Activated naive CD8-positive, alpha-beta T cell treated with anti-CD3 and anti-CD28 coated beads, Interleukin-2, amount 50 U/mL, for 24 hours (primary cell): ENCODE results near the gene COA5.

Source experiments
- ATAC-seq: fragments of 150-1000 bp; cut with Tn5 transposase; one replicate; pipeline ENCODE4 v1.10.0; 2021
- DNase-seq: peaks from one replicate; pipeline ENCODE4 v3.0.0; 2021
- H3K27ac Mint-ChIP-seq: one replicate; pipeline ENCODE4 v1.8.0; 2021; ENCODE audit warnings: mild to moderate bottlenecking, mixed read lengths
- H3K27me3 Mint-ChIP-seq: one replicate; pipeline ENCODE4 v1.8.0; 2021; ENCODE audit warnings: mixed read lengths
- H3K36me3 Mint-ChIP-seq: one replicate; pipeline ENCODE4 v1.8.0; 2021; ENCODE audit warnings: low read depth, mixed read lengths
- H3K4me1 Mint-ChIP-seq: one replicate; pipeline ENCODE4 v1.8.0; 2021; ENCODE audit warnings: mixed read lengths
- H3K4me3 Mint-ChIP-seq: one replicate; pipeline ENCODE4 v1.8.0; 2021; ENCODE audit warnings: mild to moderate bottlenecking, moderate library complexity, mixed read lengths
- H3K9me3 Mint-ChIP-seq: one replicate; pipeline ENCODE4 v1.8.0; 2021; ENCODE audit warnings: mixed read lengths

Gene COA5, protein sequence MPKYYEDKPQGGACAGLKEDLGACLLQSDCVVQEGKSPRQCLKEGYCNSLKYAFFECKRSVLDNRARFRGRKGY

GRCh38 chr2:98608116-98608961, at the start of gene COA5, which contains the start of gene UNC50:
Gene COA5 (minus strand): TSS chr2:98608512. CDS start chr2:98608405, 107 bp downstream.
Gene UNC50 (plus strand): TSS chr2:98608589. CDS start chr2:98609760, 1,171 bp downstream.
- ATAC-seq, result peak; percentile 90
- Mint-ChIP-seq H3K4me1 (peaks cover 66% of the 10 kb centered on the region), H3K36me3 (peaks cover 28% of the 10 kb centered on the region), H3K4me3 (peak within 1 kb of the TSS; percentile 96), H3K27ac (peak within 1 kb of the TSS; percentile 90), H3K27me3 (no peaks in the 10 kb centered on the region), H3K9me3 (no peaks in the 10 kb centered on the region)
- peak; percentile 96 for DNase-seq

DNA sequence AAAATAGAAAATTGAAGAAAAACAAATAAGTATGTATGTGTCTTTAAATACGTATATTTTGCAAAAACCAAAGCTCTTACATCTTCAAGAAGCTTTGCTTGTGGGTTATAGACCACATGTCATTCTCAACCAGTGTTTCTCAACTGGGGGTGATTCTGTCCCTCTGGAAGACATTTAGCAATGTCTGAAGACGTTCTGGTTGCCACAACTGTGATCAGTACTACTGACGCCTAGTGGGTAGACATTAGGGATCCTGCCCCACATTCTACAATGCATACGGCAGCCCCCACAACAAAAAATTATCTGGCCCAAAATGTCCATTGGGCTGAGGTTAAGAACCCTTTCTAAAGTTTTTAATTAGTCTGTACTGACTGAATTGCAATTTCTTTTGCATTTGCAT, 48.5 kb upstream of the COA5 start:
- ATAC-seq (peak; percentile 66), DNase-seq (peak; percentile 25)
- H3K27me3 Mint-ChIP-seq, result no peaks in the 10 kb centered on the region
- H3K9me3 Mint-ChIP-seq, result peaks cover 9% of the 10 kb centered on the region
- H3K27ac Mint-ChIP-seq, result peak overlapping the region; percentile 83
- peaks cover 86% of the 10 kb centered on the region for H3K4me1 Mint-ChIP-seq
- peak overlapping the region; percentile 67 for H3K4me3 Mint-ChIP-seq
- peaks cover 22% of the 10 kb centered on the region for H3K36me3 Mint-ChIP-seq

DNA sequence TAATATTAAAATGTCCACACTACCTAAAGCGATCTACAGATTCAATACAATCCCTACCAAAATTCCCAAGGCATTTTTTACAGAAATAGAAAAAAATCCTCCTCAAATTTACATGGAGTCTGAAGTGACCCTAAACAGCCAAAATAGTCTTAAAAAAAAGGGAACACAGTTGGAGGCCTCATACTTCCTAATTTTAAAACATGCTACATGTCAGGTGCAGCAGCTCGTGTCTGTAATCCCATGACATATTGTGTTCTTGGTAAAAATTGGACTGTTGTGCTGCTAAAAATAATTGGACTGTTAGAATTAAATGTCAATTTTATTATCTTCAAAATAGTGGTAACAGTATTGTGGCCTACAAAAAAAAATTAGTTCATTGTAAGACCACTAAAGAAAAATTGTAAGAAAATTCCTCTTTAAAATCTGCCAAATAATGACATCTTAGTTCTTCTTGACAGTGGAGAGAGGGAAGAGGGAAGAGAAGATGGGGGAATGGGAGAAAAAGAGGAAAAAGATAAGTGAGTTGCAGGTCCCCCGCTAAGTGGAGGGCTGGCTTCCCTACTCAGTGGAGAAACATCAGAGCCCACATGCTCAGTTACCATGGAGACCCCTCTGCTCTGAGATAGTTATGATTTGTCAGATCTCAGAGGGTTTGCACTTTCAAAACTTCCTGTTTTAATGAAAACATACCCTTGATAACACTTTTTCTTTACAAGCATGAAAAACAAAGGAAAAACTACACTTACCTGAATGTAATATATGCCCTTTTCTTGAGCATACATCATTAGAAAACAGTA, 46.6 kb upstream of the COA5 start:
- Mint-ChIP-seq H3K9me3 (peaks cover 2% of the 10 kb centered on the region), H3K27ac (peak overlapping the region; percentile 85), H3K4me3 (peak overlapping the region; percentile 53), H3K4me1 (peaks cover 86% of the 10 kb centered on the region), H3K27me3 (no peaks in the 10 kb centered on the region), H3K36me3 (peaks cover 18% of the 10 kb centered on the region)
- DNase-seq, result peak; percentile 38
- ATAC-seq, result peak; percentile 77

DNA sequence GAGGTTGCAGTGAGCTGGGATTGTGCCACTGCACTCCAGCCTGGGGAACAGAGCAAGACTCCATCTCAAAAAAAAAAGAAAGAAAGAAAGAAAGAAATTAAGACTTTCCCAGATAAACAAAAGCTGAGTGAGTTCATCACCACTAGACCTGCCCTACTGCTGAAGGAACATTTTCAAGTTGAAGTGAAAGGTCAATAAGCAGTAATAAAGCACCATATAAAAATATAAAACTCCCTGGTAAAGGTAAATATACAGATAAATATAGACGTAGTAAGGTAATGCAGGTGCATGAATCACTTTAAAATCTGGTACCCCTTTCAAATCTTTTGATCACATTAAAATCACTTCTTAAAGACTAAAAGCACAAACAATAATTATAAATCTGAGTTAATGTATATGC, 42.7 kb upstream of the COA5 start:
- no peak for DNase-seq
- H3K27ac Mint-ChIP-seq, result peak overlapping the region; percentile 85
- ATAC-seq, result no peak
- H3K4me1 Mint-ChIP-seq, result peaks cover 78% of the 10 kb centered on the region
- H3K36me3 Mint-ChIP-seq, result peaks cover 25% of the 10 kb centered on the region
- H3K9me3 Mint-ChIP-seq, result no peaks in the 10 kb centered on the region
- H3K4me3 Mint-ChIP-seq, result peak overlapping the region; percentile 56
- no peaks in the 10 kb centered on the region for H3K27me3 Mint-ChIP-seq

DNA sequence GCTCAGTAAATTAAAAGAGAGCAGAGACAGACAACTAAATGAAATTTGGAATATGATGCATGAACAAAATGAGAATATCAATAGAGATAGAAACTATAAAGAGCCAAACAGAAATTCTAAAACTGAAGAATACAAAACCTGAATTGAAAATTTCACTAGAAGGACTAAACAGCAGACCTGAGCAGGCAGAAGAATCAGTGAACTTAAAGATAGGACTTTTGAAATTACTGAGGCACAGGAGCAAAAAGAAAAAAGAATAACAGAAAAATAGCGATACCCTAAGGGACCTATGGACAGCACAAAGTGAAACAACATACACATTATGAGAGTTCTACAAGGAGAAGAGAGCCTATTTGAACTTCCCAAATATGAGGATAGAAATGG, 41.7 kb upstream of the COA5 start:
- no peaks in the 10 kb centered on the region for H3K9me3 Mint-ChIP-seq
- H3K4me1 Mint-ChIP-seq, result peaks cover 69% of the 10 kb centered on the region
- no peak for DNase-seq
- H3K36me3 Mint-ChIP-seq, result peaks cover 25% of the 10 kb centered on the region
- peak overlapping the region; percentile 11 for H3K27ac Mint-ChIP-seq
- no peak for ATAC-seq
- H3K27me3 Mint-ChIP-seq, result no peaks in the 10 kb centered on the region
- no peak overlapping the region for H3K4me3 Mint-ChIP-seq

GRCh38 chr2:98649135-98649991, 41.1 kb upstream of the COA5 start:
- peak; percentile 98 for ATAC-seq

GRCh38 chr2:98648451-98648850, 40.1 kb upstream of the COA5 start:
- H3K4me3 Mint-ChIP-seq, result no peak overlapping the region
- H3K4me1 Mint-ChIP-seq, result peaks cover 55% of the 10 kb centered on the region
- ATAC-seq (no peak), DNase-seq (no peak)
- no peak overlapping the region for H3K27ac Mint-ChIP-seq
- no peaks in the 10 kb centered on the region for H3K27me3 Mint-ChIP-seq
- H3K9me3 Mint-ChIP-seq, result no peaks in the 10 kb centered on the region
- H3K36me3 Mint-ChIP-seq, result peaks cover 26% of the 10 kb centered on the region

More at GRCh38 chr2:98649135-98649991, 41.1 kb upstream of the COA5 start:
- Mint-ChIP-seq H3K36me3 (peaks cover 25% of the 10 kb centered on the region), H3K27ac (peak overlapping the region; percentile 11), H3K27me3 (no peaks in the 10 kb centered on the region), H3K9me3 (no peaks in the 10 kb centered on the region), H3K4me3 (no peak overlapping the region), H3K4me1 (peaks cover 63% of the 10 kb centered on the region)
- DNase-seq, result peak; percentile 82

GRCh38 chr2:98647636-98648035, 39.3 kb upstream of the COA5 start:
- Mint-ChIP-seq H3K27me3 (no peaks in the 10 kb centered on the region), H3K9me3 (no peaks in the 10 kb centered on the region), H3K36me3 (peaks cover 26% of the 10 kb centered on the region), H3K27ac (no peak overlapping the region), H3K4me1 (peaks cover 47% of the 10 kb centered on the region), H3K4me3 (no peak overlapping the region)
- ATAC-seq, result no peak
- no peak for DNase-seq

DNA sequence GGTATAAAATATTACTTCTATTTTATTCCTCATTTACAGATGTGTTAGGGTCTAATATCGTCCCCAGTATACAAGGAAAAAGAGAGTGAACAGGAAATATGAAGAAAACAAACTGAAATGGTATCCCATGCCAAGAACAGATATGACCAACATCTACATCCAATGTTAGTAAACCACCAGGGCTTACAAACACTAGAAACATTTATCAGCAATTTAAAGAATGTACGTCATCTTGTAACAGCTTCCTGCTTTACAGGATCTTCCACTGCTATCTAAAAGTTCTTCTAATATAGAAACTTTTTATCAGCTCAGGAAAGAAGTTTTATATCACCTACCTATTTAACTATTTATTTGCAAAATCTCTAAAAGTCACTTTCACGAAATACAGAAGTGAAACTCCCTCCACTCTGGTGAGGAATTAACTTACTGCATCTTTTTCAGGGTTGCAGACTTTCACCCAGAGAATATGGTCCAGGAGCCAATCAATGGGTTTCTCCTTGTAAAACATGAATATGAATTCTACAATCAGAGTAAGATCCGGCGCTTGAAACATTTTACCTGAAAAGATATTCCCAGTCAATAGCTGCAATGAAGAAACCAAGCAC, 35.3 kb upstream of the COA5 start:
- Mint-ChIP-seq H3K4me1 (peaks cover 8% of the 10 kb centered on the region), H3K9me3 (no peaks in the 10 kb centered on the region), H3K27ac (peak overlapping the region; percentile 59), H3K27me3 (no peaks in the 10 kb centered on the region), H3K4me3 (no peak overlapping the region), H3K36me3 (peaks cover 11% of the 10 kb centered on the region)
- no peak for DNase-seq
- ATAC-seq, result no peak

GRCh38 chr2:98637401-98638147, 29.3 kb upstream of the COA5 start:
- Mint-ChIP-seq H3K4me3 (peak overlapping the region; percentile 66), H3K27me3 (no peaks in the 10 kb centered on the region)

GRCh38 chr2:98634406-98635092, 26.2 kb upstream of the COA5 start:
- peak overlapping the region; percentile 85 for H3K27ac Mint-ChIP-seq
- no peaks in the 10 kb centered on the region for H3K9me3 Mint-ChIP-seq
- peaks cover 34% of the 10 kb centered on the region for H3K4me1 Mint-ChIP-seq
- no peaks in the 10 kb centered on the region for H3K27me3 Mint-ChIP-seq
- peaks cover 20% of the 10 kb centered on the region for H3K36me3 Mint-ChIP-seq
- ATAC-seq, result peak; percentile 71
- DNase-seq, result peak; percentile 60
- peak overlapping the region; percentile 37 for H3K4me3 Mint-ChIP-seq

More at GRCh38 chr2:98637401-98638147, 29.3 kb upstream of the COA5 start:
- DNase-seq, result peak; percentile 40
- H3K4me1 Mint-ChIP-seq, result peaks cover 31% of the 10 kb centered on the region
- no peaks in the 10 kb centered on the region for H3K9me3 Mint-ChIP-seq
- peak overlapping the region; percentile 91 for H3K27ac Mint-ChIP-seq
- ATAC-seq, result peak; percentile 84
- peaks cover 18% of the 10 kb centered on the region for H3K36me3 Mint-ChIP-seq

DNA sequence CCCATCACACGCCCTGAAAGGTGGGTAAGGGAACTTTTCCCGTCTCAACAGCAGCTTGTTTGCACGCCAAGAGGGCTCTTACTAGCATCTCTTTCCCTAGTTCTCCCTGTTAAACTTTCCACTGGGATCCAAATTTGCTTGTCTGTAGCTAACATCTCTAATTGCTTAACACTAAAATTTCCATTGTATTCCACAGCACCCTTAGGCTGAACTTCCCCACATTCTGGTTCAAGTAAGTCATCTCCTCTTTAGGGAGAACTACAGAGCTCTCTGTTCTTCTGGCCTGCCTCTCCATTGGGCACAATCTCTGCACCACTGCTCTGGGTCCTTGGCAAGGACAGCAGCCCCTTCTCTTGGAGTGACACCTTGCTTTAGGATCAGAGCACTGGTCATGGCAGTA, 24.0 kb upstream of the COA5 start:
- peak overlapping the region; percentile 72 for H3K27ac Mint-ChIP-seq
- H3K4me1 Mint-ChIP-seq, result peaks cover 31% of the 10 kb centered on the region
- peaks cover 24% of the 10 kb centered on the region for H3K36me3 Mint-ChIP-seq

More for the DNA sequence above, 24.0 kb upstream of the COA5 start:
- Mint-ChIP-seq H3K9me3 (no peaks in the 10 kb centered on the region), H3K27me3 (no peaks in the 10 kb centered on the region), H3K4me3 (no peak overlapping the region)
- DNase-seq, result no peak
- ATAC-seq, result no peak
